Ishikawa (cell line): ENCODE measurements around the gene ARHGEF11.

Experiments
- CEBPB ChIP-seq: IDR thresholded peaks from 2 replicates; pipeline ENCODE4 v1.6.1; 2012
- EP300 ChIP-seq: IDR thresholded peaks from 2 replicates; pipeline ENCODE4 v1.6.1; 2012; ENCODE audit warnings: borderline replicate concordance
- FOXM1 ChIP-seq: IDR thresholded peaks from 2 replicates; pipeline ENCODE4 v1.6.1; 2012; ENCODE audit warnings: low read depth, borderline replicate concordance
- MAX ChIP-seq: IDR thresholded peaks from 2 replicates; pipeline ENCODE4 v1.6.1; 2012
- NFIC ChIP-seq: IDR thresholded peaks from 2 replicates; pipeline ENCODE4 v1.6.1; 2012
- RAD21 ChIP-seq: IDR thresholded peaks from 2 replicates; pipeline ENCODE4 v1.6.1; 2012; ENCODE audit warnings: low read depth
- REST ChIP-seq: IDR thresholded peaks from 2 replicates; pipeline ENCODE4 v1.6.1; 2012; ENCODE audit warnings: low read depth, mild to moderate bottlenecking
- TAF1 ChIP-seq: IDR thresholded peaks from 2 replicates; pipeline ENCODE4 v1.6.1; 2012; ENCODE audit warnings: low read depth, mild to moderate bottlenecking
- TCF12 ChIP-seq: IDR thresholded peaks from 2 replicates; pipeline ENCODE4 v1.6.1; 2012; ENCODE audit warnings: low read depth
- TEAD4 ChIP-seq: IDR thresholded peaks from 2 replicates; pipeline ENCODE4 v1.6.1; 2012
- YY1 ChIP-seq: IDR thresholded peaks from 2 replicates; pipeline ENCODE4 v1.6.1; 2012; ENCODE audit warnings: low read depth

- TF ChIP-seq RAD21 (no peak), CEBPB (no peak), FOXM1 (no peak), TCF12 (no peak), NFIC (no peak), EP300 (no peak), REST (no peak), MAX (no peak), YY1 (no peak), TAF1 (no peak), TEAD4 (no peak)
Observed at GRCh38 chr1:156928043-156928602, 117.4 kb downstream of the ARHGEF11 start.
